GM12878 (cell line): ENCODE data around the gene OSBPL10. TPM values are rescaled to one million over a fixed set of nuclear protein-coding genes. Genes with fewer than 3 reads are reported as not detected.

ENCODE experiments used
- ATAC-seq: fragments of 200-7000 bp; cut with Tn5 transposase; 3 replicates; pipeline ENCODE4 v1.9.1; 2020; ENCODE audit warnings: mild to moderate bottlenecking, moderate library complexity
- BruUV-seq: library from RNA; stranded (reverse); fragments of 400-500 nt; replicated peaks from 2 replicates; lab custom pipeline; 2021; lab: Mats Ljungman, UMichigan
- CTCF ChIA-PET: fragments of 300-600 bp; sonication (Branson Sonifier 250); formaldehyde crosslinking; extraction: SDS; loops from one replicate; lab custom pipeline; 2021; ENCODE audit warnings: inconsistent platforms; lab: Yijun Ruan, JAX
- POLR2A ChIA-PET: fragments of 350-600 bp; formaldehyde crosslinking; extraction: SDS; loops from one replicate; lab custom pipeline; 2021; ENCODE audit warnings: inconsistent platforms; lab: Charles Lee
- RAD21 ChIA-PET: fragments of 300-600 bp; sonication (Branson Sonifier 250); formaldehyde crosslinking; loops from one replicate; lab custom pipeline; 2023; ENCODE audit warnings: antibody characterized with exemption; ENCODE audit not compliant: unreplicated experiment; lab: Charles Lee
- SMC1A ChIA-PET: fragments of 300-600 bp; sonication (Branson Sonifier 250); formaldehyde crosslinking; loops from one replicate; lab custom pipeline; 2023; ENCODE audit not compliant: unreplicated experiment, uncharacterized antibody; lab: Charles Lee
- DNase-seq: peaks from one replicate; pipeline ENCODE4 v3.0.0-alpha.2; 2011; ENCODE audit warnings: low read depth, low spot score
- FAIRE-seq: peaks from 3 replicates; lab custom pipeline; 2011; peaks lifted over from hg19 to GRCh38; lab: Jason Lieb, UNC
- H2AFZ ChIP-seq: 2 replicates; pipeline ENCODE4 v1.6.0; 2011; ENCODE audit warnings: low read depth, low read length, control low read depth; ENCODE audit not compliant: control insufficient read depth
- H3K27ac ChIP-seq: 2 replicates; pipeline ENCODE4 v1.5.1; 2011; ENCODE audit warnings: control low read depth; ENCODE audit not compliant: control insufficient read depth, insufficient read depth
- H3K27me3 ChIP-seq, 2 experiments: replicated peaks in 1 of 2; 2 replicates each; pipeline versions ENCODE4 v1.6.0 to v1.6.1; 2011; ENCODE audit warnings: low read length in 1 of 2; ENCODE audit not compliant: control insufficient read depth in 2 of 2, insufficient read depth in 2 of 2
- H3K36me3 ChIP-seq, 2 experiments: 2 replicates each; pipeline ENCODE4 v1.5.1; 2011; ENCODE audit warnings: low read length in 1 of 2; ENCODE audit not compliant: control insufficient read depth in 2 of 2, insufficient read depth in 2 of 2
- H3K4me1 ChIP-seq: 2 replicates; pipeline ENCODE4 v1.6.1; 2011; ENCODE audit warnings: mild to moderate bottlenecking, low read length, moderate library complexity, mixed read lengths; ENCODE audit not compliant: control insufficient read depth, insufficient read depth
- H3K4me2 ChIP-seq: 2 replicates; pipeline ENCODE4 v1.6.0; 2011; ENCODE audit warnings: control low read depth; ENCODE audit not compliant: control insufficient read depth, insufficient read depth
- H3K4me3 ChIP-seq: fragments of 200-600 bp; sonication (generic); 2 replicates; pipeline ENCODE4 v1.5.1; 2016
- H3K79me2 ChIP-seq: 2 replicates; pipeline ENCODE4 v1.6.0; 2011; ENCODE audit warnings: low read length; ENCODE audit not compliant: control insufficient read depth, insufficient read depth
- H3K9ac ChIP-seq: 2 replicates; pipeline ENCODE4 v1.8.0; 2011; ENCODE audit warnings: low read length, control low read depth, mixed read lengths; ENCODE audit not compliant: control insufficient read depth, insufficient read depth
- H3K9me3 ChIP-seq: replicated peaks from 3 replicates; pipeline ENCODE4 v1.5.1; 2011; ENCODE audit warnings: mild to moderate bottlenecking, low read length; ENCODE audit not compliant: control insufficient read depth, insufficient read depth
- H4K20me1 ChIP-seq: 2 replicates; pipeline ENCODE4 v1.6.0; 2011; ENCODE audit not compliant: control insufficient read depth, insufficient read depth
- CBX5 ChIP-seq: sonication (generic); IDR thresholded peaks from 2 replicates; pipeline ENCODE4 v1.6.1; 2016; ENCODE audit warnings: low read depth, moderate library complexity, mild to moderate bottlenecking, inconsistent platforms
- ETV6 ChIP-seq, 2 experiments: fragments of 450-650 bp in 1 of 2; IDR thresholded peaks in 1 of 2; conservative IDR thresholded peaks in 1 of 2; 2 replicates each; pipeline ENCODE4 v1.6.1; 2014; ENCODE audit warnings: antibody characterized with exemption in 1 of 2, borderline replicate concordance in 1 of 2, low read depth in 1 of 2, mild to moderate bottlenecking in 1 of 2, moderate library complexity in 1 of 2
- HSF1 ChIP-seq: fragments of 150-350 bp; IDR thresholded peaks from 2 replicates; pipeline ENCODE4 v1.6.1; 2014; ENCODE audit warnings: mild to moderate bottlenecking, low read depth, low read length
- POLR2A ChIP-seq: IDR thresholded peaks from 2 replicates; pipeline ENCODE4 v1.6.1; 2011; ENCODE audit warnings: low read depth, mild to moderate bottlenecking, low read length
- POLR2AphosphoS2 ChIP-seq: IDR thresholded peaks from 2 replicates; pipeline ENCODE4 v1.6.1; 2011; ENCODE audit warnings: low read depth, mild to moderate bottlenecking, low read length, improper control_type of control experiment, moderate library complexity
- POLR2AphosphoS5 ChIP-seq: IDR thresholded peaks from 2 replicates; pipeline ENCODE4 v1.6.1; 2011; ENCODE audit warnings: mild to moderate bottlenecking, low read length, inconsistent platforms
- SPI1 ChIP-seq: IDR thresholded peaks from 2 replicates; pipeline ENCODE4 v1.6.1; 2011; ENCODE audit warnings: low read depth, mild to moderate bottlenecking, low read length, moderate library complexity, borderline replicate concordance; ENCODE audit not compliant: insufficient read depth
- SUZ12 ChIP-seq: fragments of 200-600 bp; sonication (generic); IDR thresholded peaks from one replicate; pipeline ENCODE4 v1.6.1; 2018; ENCODE audit warnings: antibody characterized with exemption, mild to moderate bottlenecking; ENCODE audit not compliant: unreplicated experiment
- ZBED1 ChIP-seq: IDR thresholded peaks from 2 replicates; pipeline ENCODE4 v1.6.1; 2016; ENCODE audit warnings: borderline replicate concordance
- WGBS: methylation state at CpG from one replicate; pipeline ENCODE4 v1.1.6; 2016; ENCODE audit warnings: low lambda C conversion rate; ENCODE audit not compliant: insufficient replicate concordance, insufficient coverage; ENCODE audit errors: missing lambda C conversion rate; 5-methylcytosine and 5-hydroxymethylcytosine counted together
- in situ Hi-C: fragments of 300-500 bp; cut with MboI; formaldehyde crosslinking; loops from 9 replicates; pipeline ENCODE4 v1.14.3; 2018; ENCODE audit warnings: mixed read lengths
- intact Hi-C: fragments of 100-400 bp; cut with micrococcal nuclease; formaldehyde crosslinking; loops from one replicate; pipeline ENCODE4 v1.14.2; 2022; ENCODE audit not compliant: unreplicated experiment
- polyA plus RNA-seq, 11 experiments: library from polyadenylated mRNA; depleted of rRNA in 4 of 11; unstranded in 6 of 11; stranded (reverse) in 5 of 11; fragments of >200 nt; fragmentation: Nextera tagmentation in 4 of 11; fragmentation: Illumina TruSeq in 1 of 11; extraction: Ambion mirVana in 4 of 11; extraction: Trizol in 1 of 11; gene quantifications; 1 replicate in 1 of 11; 2 replicates in 10 of 11; pipeline versions ENCODE4 v1.2.1 to v1.2.3, GENCODE V29; 2011 to 2016; ENCODE audit warnings: inconsistent platforms in 2 of 11, missing spikeins in 2 of 11, low read depth in 1 of 11
- total RNA-seq, 4 experiments: library from RNA; depleted of rRNA in 3 of 4; stranded (reverse); fragments of >200 nt in 3 of 4; fragmentation: Illumina TruSeq in 1 of 4; extraction: Trizol in 1 of 4; gene quantifications; 2 replicates each; pipeline versions ENCODE4 v1.2.1 to v1.2.3, GENCODE V29; 2013 to 2021

Gene OSBPL10
- total and polyA plus RNA-seq, 10 of the 15 experiments (the other 5 are each of a cell fraction or from before 2014, with no cell fraction given) = 0.03 to 0.25 (median 0.09) TPM; not detected in 5

- TF ChIP-seq CBX5 (no peak), POLR2A (no peak), SUZ12 (no peak), SPI1 (no peak), POLR2AphosphoS2 (no peak), HSF1 (no peak), ZBED1 (no peak), POLR2AphosphoS5 (no peak), ETV6 (conservative IDR thresholded peaks at IDR 0.05 in 1 of 2, IDR thresholded peaks at IDR 0.05 in 1 of 2; ENCODE audit: borderline replicate concordance in 1 of 2, low read depth in 1 of 2) (no peak)
- FAIRE-seq (no peak), DNase-seq (no peak), ATAC-seq (no peak)
- Histone ChIP-seq H3K27me3 (no peaks in the 10 kb centered on the region; a peak in 1 of 4 replicates), H3K79me2 (no peaks in the 10 kb centered on the region), H3K4me2 (no peak overlapping the region), H3K27ac (no peak overlapping the region), H3K36me3 (no peaks in the 10 kb centered on the region), H3K9ac (no peak overlapping the region), H2AFZ (no peak overlapping the region), H3K4me1 (no peaks in the 10 kb centered on the region), H3K4me3 (no peak overlapping the region), H4K20me1 (no peaks in the 10 kb centered on the region), H3K9me3 (no peaks in the 10 kb centered on the region)
- intact Hi-C loops (no loop called here), in situ Hi-C loops (no loop called here)
- no TSS peak for BruUV-seq
- POLR2A ChIA-PET = no interaction called here
- CTCF ChIA-PET = no interaction called here
- 20% methylated on average over 4 of the region's 4 CpGs for WGBS
- SMC1A ChIA-PET = interaction anchor here (0.6 kb wide), 1 partner anchor 15 kb away, joined by 4 read pairs; no protein-coding TSS in a partner anchor
- RAD21 ChIA-PET = no interaction called here
Measured at GRCh38 chr3:31926543-31926942, 54.5 kb downstream of the OSBPL10 start.
